ENCODE results near the gene B4GALT2. TPM values are rescaled to one million over a fixed set of nuclear protein-coding genes. Genes with fewer than 3 reads are reported as not detected.

B4GALT2 gene
- total and polyA plus RNA-seq, 10 of the 15 experiments (the other 5 are each of a cell fraction or from before 2014, with no cell fraction given), result 0.98 to 61.0 (median 23.4) TPM

DNA sequence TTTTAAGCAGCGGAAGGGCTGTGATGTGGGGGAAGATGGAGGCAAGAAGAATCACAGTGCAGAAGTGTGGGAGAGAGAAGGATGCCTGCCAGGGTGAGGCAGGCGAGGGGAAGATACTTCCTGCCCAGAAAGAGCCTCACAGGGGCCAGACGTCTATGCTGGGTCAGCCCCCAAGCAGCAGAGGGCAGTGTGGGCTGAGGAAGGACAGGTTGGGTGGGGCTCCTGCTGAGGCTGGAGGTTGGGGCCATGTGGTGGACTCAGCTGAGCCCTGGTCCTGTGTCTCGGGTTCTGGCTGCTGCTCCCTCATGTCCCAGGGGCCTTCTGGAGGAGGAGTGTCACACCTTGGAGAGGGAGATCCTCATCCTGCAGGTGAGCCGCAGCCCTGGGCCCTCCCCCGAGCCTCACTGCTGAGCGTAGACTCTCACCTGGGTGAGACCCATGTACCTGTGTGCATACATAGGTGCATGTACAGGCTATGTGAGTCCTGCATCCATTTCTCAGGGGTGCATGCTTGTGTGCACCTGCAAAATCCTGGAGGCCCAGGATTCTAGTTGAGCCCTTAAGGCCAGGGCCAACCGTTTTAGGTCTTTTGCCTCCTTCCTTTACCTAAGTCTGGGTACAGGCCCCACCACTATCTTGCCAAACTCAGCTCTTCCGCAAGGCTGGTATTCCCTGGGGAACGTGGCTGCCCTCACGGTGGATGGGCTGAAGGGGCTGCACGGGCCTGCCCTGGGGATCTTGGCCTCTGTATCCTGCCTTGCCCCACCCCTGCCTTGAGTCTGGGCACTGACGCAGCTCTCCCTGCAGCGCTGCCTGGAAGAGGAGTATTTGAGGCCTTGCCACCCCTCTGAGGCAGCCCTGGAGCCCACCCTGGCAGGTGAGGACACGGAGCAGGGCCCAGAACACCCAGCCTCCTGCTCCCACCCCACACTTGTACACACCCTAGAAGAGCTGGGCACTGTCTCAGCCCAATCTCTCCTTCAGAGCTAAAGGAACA is 16.1 kb downstream of the B4GALT2 start (continued):
- TF ChIP-seq, protein P1, sequence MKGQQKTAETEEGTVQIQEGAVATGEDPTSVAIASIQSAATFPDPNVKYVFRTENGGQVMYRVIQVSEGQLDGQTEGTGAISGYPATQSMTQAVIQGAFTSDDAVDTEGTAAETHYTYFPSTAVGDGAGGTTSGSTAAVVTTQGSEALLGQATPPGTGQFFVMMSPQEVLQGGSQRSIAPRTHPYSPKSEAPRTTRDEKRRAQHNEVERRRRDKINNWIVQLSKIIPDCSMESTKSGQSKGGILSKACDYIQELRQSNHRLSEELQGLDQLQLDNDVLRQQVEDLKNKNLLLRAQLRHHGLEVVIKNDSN (IDR thresholded peaks at IDR 0.05; ENCODE audit: borderline replicate concordance, extremely low read length, insufficient read depth, low read depth, low read length), result no peak
- TF ChIP-seq EZH2 (IDR thresholded peaks at IDR 0.05; ENCODE audit: borderline replicate concordance, control insufficient read depth, low read depth, low read length) (no peak), BRCA1 (IDR thresholded peaks at IDR 0.05; ENCODE audit: low read depth, low read length) (no peak)

DNA sequence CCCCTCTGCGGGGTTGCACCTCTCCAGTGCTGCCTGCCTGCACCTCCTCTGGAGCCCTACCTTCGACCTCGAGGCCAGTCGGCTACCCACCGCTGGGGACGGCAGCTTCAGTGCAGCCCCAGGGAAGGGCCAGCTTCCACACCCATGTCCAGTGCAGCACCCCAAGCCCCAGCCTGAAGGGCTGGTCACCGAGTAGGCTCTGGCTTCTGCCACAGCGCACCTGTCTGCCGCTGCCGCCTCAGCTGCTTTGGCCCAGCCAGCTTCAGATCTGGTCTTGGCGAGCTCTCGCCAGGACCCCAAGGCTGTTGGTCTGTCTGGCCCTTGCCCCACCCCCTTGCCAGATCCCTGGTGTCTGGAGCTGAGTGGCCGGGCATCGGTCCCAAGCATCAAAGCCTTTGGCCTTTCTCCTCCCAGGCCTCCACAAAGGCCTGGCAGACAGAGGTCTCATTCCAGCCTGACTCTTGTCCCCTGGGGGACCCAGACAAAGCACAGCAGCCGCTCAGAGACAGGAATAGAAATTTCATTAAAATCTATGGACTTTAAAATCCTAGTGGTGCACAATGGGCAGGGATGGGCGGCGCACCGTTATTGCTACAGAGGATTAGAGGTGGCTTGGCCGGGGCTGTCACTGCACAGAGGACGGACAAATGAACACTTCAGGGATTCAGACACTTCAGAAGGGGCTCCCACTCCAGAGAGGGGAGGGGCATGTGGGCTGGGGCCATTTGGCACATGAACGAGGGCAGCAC is 17.1 kb downstream of the B4GALT2 start:
- ChIA-PET POLR2A (no interaction called here), SMC1A (ENCODE audit: uncharacterized antibody, unreplicated experiment) (no interaction called here), CTCF (interaction anchor here (1.2 to 4.6 kb wide), 2 partner anchors 40 to 52 kb away, joined by 5 to 25 read pairs; no protein-coding TSS in a partner anchor), RAD21 (ENCODE audit: unreplicated experiment) (no interaction called here)
- Histone ChIP-seq H3K9ac (ENCODE audit: control insufficient read depth, insufficient read depth, low read length) (no peak overlapping the region), H3K9me3 (replicated peaks; ENCODE audit: control insufficient read depth, insufficient read depth, low read length) (no peaks in the 10 kb centered on the region), H3K27me3 (replicated peaks in 1 of 2; ENCODE audit: control insufficient read depth in 2 of 2, insufficient read depth in 2 of 2, low read length in 1 of 2) (no peaks in the 10 kb centered on the region), H3K36me3 (ENCODE audit: control insufficient read depth in 2 of 2, insufficient read depth in 2 of 2, low read length in 1 of 2) (no peaks in the 10 kb centered on the region), H3K4me3 (no peak overlapping the region), H3K79me2 (ENCODE audit: control insufficient read depth, insufficient read depth, low read length) (no peaks in the 10 kb centered on the region), H4K20me1 (ENCODE audit: control insufficient read depth, insufficient read depth) (no peaks in the 10 kb centered on the region), H3K4me2 (ENCODE audit: control insufficient read depth, insufficient read depth) (no peak overlapping the region), H2AFZ (ENCODE audit: control insufficient read depth, low read depth, low read length) (no peak overlapping the region), H3K4me1 (ENCODE audit: control insufficient read depth, insufficient read depth, low read length) (peaks cover 12% of the 10 kb centered on the region), H3K27ac (ENCODE audit: control insufficient read depth, insufficient read depth) (no peak overlapping the region)
- no peak for DNase-seq (ENCODE audit: low read depth, low spot score)
- in situ Hi-C loops (cut with MboI), result no loop called here
- intact Hi-C loops (cut with micrococcal nuclease; ENCODE audit: unreplicated experiment), result no loop called here
- FAIRE-seq, result no peak
- no TSS peak for BruUV-seq (replicated peaks)
- ATAC-seq, result no peak
- WGBS (ENCODE audit: insufficient coverage, insufficient replicate concordance, low lambda C conversion rate, missing lambda C conversion rate), result 78% methylated on average over 21 of the region's 21 CpGs
- TF ChIP-seq CREM (IDR thresholded peaks at IDR 0.05; ENCODE audit: low read depth) (no peak), JUND (IDR thresholded peaks at IDR 0.05; ENCODE audit: low read depth, low read length) (no peak), BRCA1 (IDR thresholded peaks at IDR 0.05; ENCODE audit: low read depth, low read length) (no peak), ZSCAN29 (IDR thresholded peaks at IDR 0.05) (no peak), SUPT20H (IDR thresholded peaks at IDR 0.05; ENCODE audit: borderline replicate concordance, control insufficient read depth, low read depth, low read length) (no peak)
- TF ChIP-seq, protein P2, sequence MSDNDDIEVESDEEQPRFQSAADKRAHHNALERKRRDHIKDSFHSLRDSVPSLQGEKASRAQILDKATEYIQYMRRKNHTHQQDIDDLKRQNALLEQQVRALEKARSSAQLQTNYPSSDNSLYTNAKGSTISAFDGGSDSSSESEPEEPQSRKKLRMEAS (IDR thresholded peaks at IDR 0.05; ENCODE audit: low read depth, low read length), result no peak
- TF ChIP-seq, protein P3, sequence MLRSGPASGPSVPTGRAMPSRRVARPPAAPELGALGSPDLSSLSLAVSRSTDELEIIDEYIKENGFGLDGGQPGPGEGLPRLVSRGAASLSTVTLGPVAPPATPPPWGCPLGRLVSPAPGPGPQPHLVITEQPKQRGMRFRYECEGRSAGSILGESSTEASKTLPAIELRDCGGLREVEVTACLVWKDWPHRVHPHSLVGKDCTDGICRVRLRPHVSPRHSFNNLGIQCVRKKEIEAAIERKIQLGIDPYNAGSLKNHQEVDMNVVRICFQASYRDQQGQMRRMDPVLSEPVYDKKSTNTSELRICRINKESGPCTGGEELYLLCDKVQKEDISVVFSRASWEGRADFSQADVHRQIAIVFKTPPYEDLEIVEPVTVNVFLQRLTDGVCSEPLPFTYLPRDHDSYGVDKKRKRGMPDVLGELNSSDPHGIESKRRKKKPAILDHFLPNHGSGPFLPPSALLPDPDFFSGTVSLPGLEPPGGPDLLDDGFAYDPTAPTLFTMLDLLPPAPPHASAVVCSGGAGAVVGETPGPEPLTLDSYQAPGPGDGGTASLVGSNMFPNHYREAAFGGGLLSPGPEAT (IDR thresholded peaks at IDR 0.05; ENCODE audit: low read depth), result no peak
- TF ChIP-seq, protein P4, sequence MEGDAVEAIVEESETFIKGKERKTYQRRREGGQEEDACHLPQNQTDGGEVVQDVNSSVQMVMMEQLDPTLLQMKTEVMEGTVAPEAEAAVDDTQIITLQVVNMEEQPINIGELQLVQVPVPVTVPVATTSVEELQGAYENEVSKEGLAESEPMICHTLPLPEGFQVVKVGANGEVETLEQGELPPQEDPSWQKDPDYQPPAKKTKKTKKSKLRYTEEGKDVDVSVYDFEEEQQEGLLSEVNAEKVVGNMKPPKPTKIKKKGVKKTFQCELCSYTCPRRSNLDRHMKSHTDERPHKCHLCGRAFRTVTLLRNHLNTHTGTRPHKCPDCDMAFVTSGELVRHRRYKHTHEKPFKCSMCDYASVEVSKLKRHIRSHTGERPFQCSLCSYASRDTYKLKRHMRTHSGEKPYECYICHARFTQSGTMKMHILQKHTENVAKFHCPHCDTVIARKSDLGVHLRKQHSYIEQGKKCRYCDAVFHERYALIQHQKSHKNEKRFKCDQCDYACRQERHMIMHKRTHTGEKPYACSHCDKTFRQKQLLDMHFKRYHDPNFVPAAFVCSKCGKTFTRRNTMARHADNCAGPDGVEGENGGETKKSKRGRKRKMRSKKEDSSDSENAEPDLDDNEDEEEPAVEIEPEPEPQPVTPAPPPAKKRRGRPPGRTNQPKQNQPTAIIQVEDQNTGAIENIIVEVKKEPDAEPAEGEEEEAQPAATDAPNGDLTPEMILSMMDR (IDR thresholded peaks at IDR 0.05 in 2 of 3, conservative IDR thresholded peaks at IDR 0.05 in 1 of 3; ENCODE audit: control insufficient read depth in 2 of 3, extremely low read depth in 1 of 3, insufficient read depth in 1 of 3, low read depth in 3 of 3, low read length in 3 of 3), result no peak

Measured in GM12878 (cell line).